Brain microvascular endothelial cell (primary cell): ENCODE results near the gene ARID1A.

ENCODE experiments used
- DNase-seq: peaks from one replicate; pipeline ENCODE4 v3.0.0-alpha.2; 2020
- H3K27ac ChIP-seq: fragments of 250-450 bp; sonication (Bioruptor Pico); 2 replicates; pipeline ENCODE4 v1.5.1; 2020; ENCODE audit warnings: mild to moderate bottlenecking, moderate library complexity
- H3K27me3 ChIP-seq: fragments of 250-450 bp; sonication (Bioruptor Pico); replicated peaks from 2 replicates; pipeline ENCODE4 v1.5.1; 2020; ENCODE audit warnings: mild to moderate bottlenecking
- H3K36me3 ChIP-seq: fragments of 250-450 bp; sonication (Bioruptor Pico); replicated peaks from 2 replicates; pipeline ENCODE4 v1.5.1; 2020; ENCODE audit warnings: mild to moderate bottlenecking
- H3K4me3 ChIP-seq: 2 replicates; pipeline ENCODE4 v1.5.1; 2011; ENCODE audit warnings: low read depth, mild to moderate bottlenecking, control low read depth, low read length, moderate library complexity
- CTCF ChIP-seq: IDR thresholded peaks from 2 replicates; pipeline ENCODE4 v1.5.1; 2011; ENCODE audit warnings: low read depth, mild to moderate bottlenecking, moderate library complexity, low read length, control low read depth, inconsistent platforms; ENCODE audit errors: missing control alignments
- in situ Hi-C: cut with HindIII; loops from 2 replicates; pipeline ENCODE4 v1.10.0; 2017; ENCODE audit warnings: low sequenced_read_pairs, low pct_ligation_motif_present

Gene ARID1A

GRCh38 chr1:26789612-26789865, 93.7 kb downstream of the ARID1A start:
- no peak overlapping the region for H3K27ac ChIP-seq
- no peaks in the 10 kb centered on the region for H3K27me3 ChIP-seq
- DNase-seq, result no peak
- no peak for TF ChIP-seq CTCF
- in situ Hi-C loops, result no loop called here
- no peak overlapping the region for H3K4me3 ChIP-seq
- H3K36me3 ChIP-seq, result peaks cover 5% of the 10 kb centered on the region

- in situ Hi-C loops, result no loop called here
- H3K4me3 ChIP-seq, result no peak overlapping the region
- no peak for DNase-seq
- no peak for TF ChIP-seq CTCF
- H3K36me3 ChIP-seq, result peaks cover 8% of the 10 kb centered on the region
- H3K27ac ChIP-seq, result no peak overlapping the region
- no peaks in the 10 kb centered on the region for H3K27me3 ChIP-seq
These were observed 94.1 kb downstream of the ARID1A start for GRCh38 chr1:26789931-26790330.

GRCh38 chr1:26790551-26790953, 94.7 kb downstream of the ARID1A start:
- no peak for TF ChIP-seq CTCF
- in situ Hi-C loops, result no loop called here
- Histone ChIP-seq H3K27me3 (no peaks in the 10 kb centered on the region), H3K36me3 (peaks cover 12% of the 10 kb centered on the region), H3K4me3 (no peak overlapping the region), H3K27ac (no peak overlapping the region)
- DNase-seq, result no peak

GRCh38 chr1:26791148-26791547, 95.3 kb downstream of the ARID1A start:
- Histone ChIP-seq H3K27me3 (no peaks in the 10 kb centered on the region), H3K36me3 (peaks cover 12% of the 10 kb centered on the region), H3K4me3 (no peak overlapping the region), H3K27ac (no peak overlapping the region)
- TF ChIP-seq CTCF, result no peak
- DNase-seq, result no peak
- in situ Hi-C loops, result no loop called here

- no peak for DNase-seq
- Histone ChIP-seq H3K27ac (no peak overlapping the region), H3K4me3 (no peak overlapping the region), H3K36me3 (peaks cover 12% of the 10 kb centered on the region), H3K27me3 (no peaks in the 10 kb centered on the region)
- TF ChIP-seq CTCF, result no peak
- in situ Hi-C loops, result no loop called here
These were observed 95.8 kb downstream of the ARID1A start for GRCh38 chr1:26791626-26792025.

GRCh38 chr1:26792924-26793323, 97.1 kb downstream of the ARID1A start:
- in situ Hi-C loops, result no loop called here
- TF ChIP-seq CTCF, result no peak
- Histone ChIP-seq H3K4me3 (no peak overlapping the region), H3K27me3 (no peaks in the 10 kb centered on the region), H3K27ac (no peak overlapping the region), H3K36me3 (peaks cover 12% of the 10 kb centered on the region)
- no peak for DNase-seq
